SIG-M5 (cell line): Measurements from ENCODE around the gene CDSN.
A peak's percentile ranks its signal among the peaks of the same experiment; 100 is the strongest.
"Not testable (repeated sequence)": the region's sequence is repeated elsewhere in the genome, so short reads cannot be mapped to it uniquely, and the experiment has no call there.

Experiments
- DNase-seq: peaks from one replicate; lab custom pipeline; 2025; lab: John Stamatoyannopoulos, UW

CDSN gene

GRCh38 chr6:31120151-31120915, at the start of gene CDSN:
CDSN (minus strand) TSS chr6:31120446; CDS start chr6:31120419, 27 bp downstream.
- no peak for DNase-seq

- DNase-seq: no peak
Measured at GRCh38 chr6:31169123-31169857, 49.0 kb upstream of the CDSN start.

- no peak for DNase-seq
Measured at GRCh38 chr6:31168606-31169005, 48.4 kb upstream of the CDSN start.

GRCh38 chr6:31165986-31166385, 45.7 kb upstream of the CDSN start:
- no peak for DNase-seq

- DNase-seq: not testable (repeated sequence)
Measured at GRCh38 chr6:31165064-31165832, 45.0 kb upstream of the CDSN start.

- not testable (repeated sequence) for DNase-seq
Measured at GRCh38 chr6:31164475-31165063, 44.3 kb upstream of the CDSN start.

GRCh38 chr6:31163922-31164321, 43.7 kb upstream of the CDSN start:
- no peak for DNase-seq

- DNase-seq: no peak
Measured at GRCh38 chr6:31162463-31163165, 42.4 kb upstream of the CDSN start.

GRCh38 chr6:31161216-31162126, 41.2 kb upstream of the CDSN start:
- DNase-seq: no peak

GRCh38 chr6:31158863-31159855, 38.9 kb upstream of the CDSN start:
- DNase-seq: no peak

- DNase-seq: peak; percentile 92
Measured at GRCh38 chr6:31158140-31158862, 38.1 kb upstream of the CDSN start, which contains the start of gene TCF19. TCF19 (plus strand) TSS chr6:31158589; CDS start chr6:31159470, 881 bp downstream.

- no peak for DNase-seq
Measured at GRCh38 chr6:31157513-31158139, 37.4 kb upstream of the CDSN start, which contains the start of gene CCHCR1. CCHCR1 (minus strand) TSS chr6:31157802; CDS start chr6:31157600, 202 bp downstream.

GRCh38 chr6:31156641-31157040, 36.4 kb upstream of the CDSN start:
- DNase-seq: no peak

GRCh38 chr6:31154436-31154835, 34.2 kb upstream of the CDSN start:
- no peak for DNase-seq

- no peak for DNase-seq
Measured at GRCh38 chr6:31152781-31153180, 32.5 kb upstream of the CDSN start.

GRCh38 chr6:31149827-31150447, 29.7 kb upstream of the CDSN start:
- no peak for DNase-seq

GRCh38 chr6:31145386-31145785, 25.1 kb upstream of the CDSN start:
- DNase-seq: no peak
